HG03175 (cell line): Measurements from ENCODE around the gene ITGAX.

Experiments used
- ATAC-seq: cut with Tn5 transposase; IDR thresholded peaks from one replicate; pipeline ENCODE4 v1.9.1; 2021; ENCODE audit warnings: mild to moderate bottlenecking, moderate library complexity; ENCODE audit not compliant: unreplicated experiment

The ITGAX gene

GRCh38 chr16:31430380-31431052 lies 75.5 kb downstream of the ITGAX start:
- ATAC-seq = no peak
